IMR-90 (cell line): ENCODE data around the gene SGO1.

ENCODE experiments used
- BHLHE40 ChIP-seq: fragments of 150-350 bp; IDR thresholded peaks from 2 replicates; pipeline ENCODE4 v1.6.1; 2016; ENCODE audit warnings: mild to moderate bottlenecking, low read depth, low read length
- CHD1 ChIP-seq: IDR thresholded peaks from 2 replicates; pipeline ENCODE4 v1.6.1; 2012; ENCODE audit warnings: low read depth, low read length, improper control_type of control experiment
- CTCF ChIP-seq: conservative IDR thresholded peaks from 2 replicates; pipeline ENCODE4 v1.5.1; 2012; ENCODE audit warnings: mild to moderate bottlenecking, low read depth, low read length, improper control_type of control experiment
- ELK1 ChIP-seq: fragments of 150-350 bp; IDR thresholded peaks from 2 replicates; pipeline ENCODE4 v1.6.1; 2016; ENCODE audit warnings: low read depth, mild to moderate bottlenecking, low read length, moderate library complexity, borderline replicate concordance
- MAFK ChIP-seq: IDR thresholded peaks from 2 replicates; pipeline ENCODE4 v1.6.1; 2012; ENCODE audit warnings: low read depth, low read length, improper control_type of control experiment
- MXI1 ChIP-seq: IDR thresholded peaks from 2 replicates; pipeline ENCODE4 v1.6.1; 2012; ENCODE audit warnings: low read depth, mild to moderate bottlenecking, low read length, moderate library complexity, borderline replicate concordance
- NFE2L2 ChIP-seq: fragments of 150-350 bp; IDR thresholded peaks from 2 replicates; pipeline ENCODE4 v1.6.1; 2016; ENCODE audit warnings: low read depth, mild to moderate bottlenecking, low read length
- POLR2A ChIP-seq: IDR thresholded peaks from 2 replicates; pipeline ENCODE4 v1.6.1; 2012; ENCODE audit warnings: mild to moderate bottlenecking, low read depth, low read length
- RAD21 ChIP-seq: IDR thresholded peaks from 2 replicates; pipeline ENCODE4 v1.6.1; 2012; ENCODE audit warnings: low read length, improper control_type of control experiment
- RCOR1 ChIP-seq: IDR thresholded peaks from 2 replicates; pipeline ENCODE4 v1.6.1; 2012; ENCODE audit warnings: mild to moderate bottlenecking, low read length, improper control_type of control experiment; ENCODE audit not compliant: insufficient replicate concordance
- SMC3 ChIP-seq: fragments of 150-350 bp; IDR thresholded peaks from 2 replicates; pipeline ENCODE4 v1.6.1; 2016; ENCODE audit warnings: low read depth, mild to moderate bottlenecking, antibody characterized with exemption, low read length, moderate library complexity

DNA sequence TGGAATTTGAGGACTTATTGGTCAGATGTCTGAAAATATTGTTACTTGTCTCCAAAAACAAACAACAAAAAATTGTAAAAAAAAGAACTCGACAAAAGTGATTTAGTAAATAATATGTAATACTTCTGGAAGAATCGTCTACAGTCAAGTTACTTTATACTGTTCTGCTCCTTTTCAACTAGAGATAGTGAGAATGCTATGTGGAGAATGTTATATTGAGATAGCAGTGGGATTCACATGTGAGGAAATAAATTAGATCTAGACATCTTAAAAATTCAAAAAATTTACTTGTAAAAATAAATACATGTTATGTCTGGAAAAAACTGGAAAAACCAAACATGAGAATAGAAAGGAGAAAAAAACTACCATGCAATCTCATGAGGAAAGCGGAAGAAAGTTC is 64.9 kb downstream of the SGO1 start:
- TF ChIP-seq CTCF (no peak), RAD21 (no peak), MAFK (no peak), POLR2A (no peak), RCOR1 (no peak), BHLHE40 (no peak), SMC3 (no peak), ELK1 (no peak), MXI1 (no peak), CHD1 (no peak), NFE2L2 (no peak)
